Thyroid gland (tissue), 4 donors: Measurements from ENCODE around the gene TTLL13.

Source experiments
- POLR2A ChIP-seq, 2 donors: fragments of 450-650 bp; IDR thresholded peaks; one replicate each; pipeline ENCODE4 v1.6.1; 2017; ENCODE audit warnings: antibody characterized with exemption in 2 of 2, mild to moderate bottlenecking in 2 of 2, moderate library complexity in 1 of 2
- TF ChIP-seq, protein P1 (sequence below), 6 experiments: fragments of 200-600 bp in 3 of 6; fragments of 450-650 bp in 3 of 6; sonication (generic) in 3 of 6; IDR thresholded peaks; one replicate each; pipeline ENCODE4 v1.5.1; 2016 to 2019; ENCODE audit warnings: antibody characterized with exemption in 6 of 6, mild to moderate bottlenecking in 2 of 6, inconsistent platforms in 1 of 6, moderate library complexity in 1 of 6

DNA sequence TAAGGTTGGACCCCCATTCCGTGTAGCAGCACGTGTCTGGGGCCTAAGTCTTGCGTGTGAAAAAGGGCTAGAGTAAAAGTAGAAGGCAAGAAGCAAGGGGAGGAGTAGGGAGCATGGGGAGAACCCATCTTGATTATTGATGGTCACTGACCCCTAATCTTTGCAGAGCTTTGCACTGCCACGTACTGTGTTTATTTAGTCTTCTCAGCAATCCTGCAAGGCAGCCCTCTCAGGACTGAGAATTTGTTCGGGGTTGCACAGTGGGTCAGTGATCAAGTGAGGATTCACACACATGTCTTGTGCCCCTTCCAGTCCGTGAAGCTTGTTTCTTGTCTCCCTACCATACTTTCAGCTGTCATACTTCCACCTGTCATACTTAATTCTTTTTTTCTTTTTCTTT lies 41.0 kb upstream of the TTLL13 start:
- TF ChIP-seq POLR2A (IDR thresholded peaks at IDR 0.05), result no peak
- TF ChIP-seq, protein P1, sequence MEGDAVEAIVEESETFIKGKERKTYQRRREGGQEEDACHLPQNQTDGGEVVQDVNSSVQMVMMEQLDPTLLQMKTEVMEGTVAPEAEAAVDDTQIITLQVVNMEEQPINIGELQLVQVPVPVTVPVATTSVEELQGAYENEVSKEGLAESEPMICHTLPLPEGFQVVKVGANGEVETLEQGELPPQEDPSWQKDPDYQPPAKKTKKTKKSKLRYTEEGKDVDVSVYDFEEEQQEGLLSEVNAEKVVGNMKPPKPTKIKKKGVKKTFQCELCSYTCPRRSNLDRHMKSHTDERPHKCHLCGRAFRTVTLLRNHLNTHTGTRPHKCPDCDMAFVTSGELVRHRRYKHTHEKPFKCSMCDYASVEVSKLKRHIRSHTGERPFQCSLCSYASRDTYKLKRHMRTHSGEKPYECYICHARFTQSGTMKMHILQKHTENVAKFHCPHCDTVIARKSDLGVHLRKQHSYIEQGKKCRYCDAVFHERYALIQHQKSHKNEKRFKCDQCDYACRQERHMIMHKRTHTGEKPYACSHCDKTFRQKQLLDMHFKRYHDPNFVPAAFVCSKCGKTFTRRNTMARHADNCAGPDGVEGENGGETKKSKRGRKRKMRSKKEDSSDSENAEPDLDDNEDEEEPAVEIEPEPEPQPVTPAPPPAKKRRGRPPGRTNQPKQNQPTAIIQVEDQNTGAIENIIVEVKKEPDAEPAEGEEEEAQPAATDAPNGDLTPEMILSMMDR (IDR thresholded peaks at IDR 0.05), result no peak
